Measurements from ENCODE around the gene EIF4A2.
"Not testable (repeated sequence)": the region's sequence is repeated elsewhere in the genome, so short reads cannot be mapped to it uniquely, and the experiment has no call there.

Gene EIF4A2

GRCh38 chr3:186784820-186785494 lies 1.6 kb downstream of the EIF4A2 start:
- DNase-seq (ENCODE audit: low read depth in 2 of 2): no peak

GRCh38 chr3:186785495-186786018 lies 2.2 kb downstream of the EIF4A2 start:
- no peak for DNase-seq (ENCODE audit: low read depth in 2 of 2)

- no peak for DNase-seq (ENCODE audit: low read depth in 2 of 2)
Observed at GRCh38 chr3:186786922-186787321, 3.5 kb downstream of the EIF4A2 start.

GRCh38 chr3:186787642-186788481 lies 4.5 kb downstream of the EIF4A2 start:
- no peak for DNase-seq (ENCODE audit: low read depth in 2 of 2)

GRCh38 chr3:186788482-186789370 lies 5.3 kb downstream of the EIF4A2 start:
- DNase-seq (ENCODE audit: low read depth in 2 of 2): no peak

GRCh38 chr3:186789554-186790260 lies 6.3 kb downstream of the EIF4A2 start:
- DNase-seq (ENCODE audit: low read depth in 2 of 2): no peak

- DNase-seq (ENCODE audit: low read depth in 2 of 2): no peak
Observed at GRCh38 chr3:186790261-186790981, 7.0 kb downstream of the EIF4A2 start.

GRCh38 chr3:186798239-186798874 lies 15.0 kb downstream of the EIF4A2 start:
- DNase-seq (ENCODE audit: low read depth in 2 of 2): no peak

- no peak for DNase-seq (ENCODE audit: low read depth in 2 of 2)
Observed at GRCh38 chr3:186800285-186800684, 16.9 kb downstream of the EIF4A2 start.

DNA sequence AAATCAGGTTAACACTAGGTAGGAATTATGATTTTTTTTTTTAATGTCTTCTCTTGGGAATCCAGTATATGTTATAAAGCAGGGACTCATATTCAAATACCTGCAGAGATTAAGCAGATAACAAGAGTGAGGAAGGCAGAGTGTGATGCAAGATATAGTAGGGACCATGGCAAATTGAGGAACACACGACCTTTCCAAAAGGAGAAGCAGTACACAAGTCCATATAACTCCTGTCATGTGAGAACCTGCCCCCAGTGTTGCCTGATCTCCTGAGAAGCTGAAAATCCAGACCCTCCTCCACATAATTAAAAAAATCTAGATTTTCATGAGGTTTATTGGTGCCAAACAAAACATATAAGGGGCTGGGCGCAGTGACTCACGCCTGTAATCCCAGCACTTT lies 19.3 kb downstream of the EIF4A2 start:
- DNase-seq (ENCODE audit: low read depth in 2 of 2): no peak

DNA sequence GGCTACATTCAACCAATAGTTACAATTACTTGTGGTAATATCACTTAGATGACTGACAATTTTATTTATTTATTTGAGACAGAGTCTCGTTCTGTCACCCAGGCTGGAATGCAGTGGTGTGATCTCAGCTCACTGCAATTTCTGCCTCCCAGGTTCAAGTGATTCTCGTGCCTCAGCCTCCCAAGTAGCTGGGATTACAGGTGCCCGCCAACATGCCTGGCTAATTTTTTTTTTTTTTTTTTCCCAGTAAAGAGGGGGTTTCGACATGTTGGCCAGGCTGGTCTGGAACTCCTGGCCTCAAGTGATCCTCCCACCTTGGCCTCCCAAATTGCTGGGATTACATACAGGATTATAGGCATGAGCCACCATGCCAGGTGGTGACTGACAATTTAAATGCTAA lies 20.1 kb downstream of the EIF4A2 start:
- not testable (repeated sequence) for DNase-seq (ENCODE audit: low read depth in 2 of 2)

- peak; percentile 82 to 85 for DNase-seq (ENCODE audit: low read depth in 2 of 2)
Observed at GRCh38 chr3:186806089-186807055, 23.0 kb downstream of the EIF4A2 start, which contains the start of gene RFC4. Gene RFC4, minus strand, starts transcription at chr3:186806482. Its CDS starts 1,769 bp downstream, at chr3:186804713.

DNA sequence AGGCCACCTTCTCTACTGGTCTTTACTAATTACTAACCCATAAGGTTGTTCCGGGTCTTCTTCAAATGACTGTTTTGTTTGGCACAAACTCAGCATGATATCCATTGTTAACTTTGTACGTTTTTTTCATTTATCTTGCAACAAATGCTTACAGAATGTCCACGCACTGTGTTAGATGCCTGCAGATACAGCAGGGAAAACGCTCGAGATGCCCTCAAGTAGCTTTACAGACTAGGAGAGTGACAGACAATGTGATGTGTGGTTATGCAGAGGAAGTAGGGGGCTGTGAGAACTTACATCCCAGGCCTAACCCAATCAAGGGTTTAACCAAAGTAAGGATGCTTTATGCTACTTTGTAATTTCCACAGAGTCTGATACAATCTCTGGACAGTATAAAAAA lies 23.9 kb downstream of the EIF4A2 start:
- DNase-seq (ENCODE audit: low read depth in 2 of 2): no peak

DNA sequence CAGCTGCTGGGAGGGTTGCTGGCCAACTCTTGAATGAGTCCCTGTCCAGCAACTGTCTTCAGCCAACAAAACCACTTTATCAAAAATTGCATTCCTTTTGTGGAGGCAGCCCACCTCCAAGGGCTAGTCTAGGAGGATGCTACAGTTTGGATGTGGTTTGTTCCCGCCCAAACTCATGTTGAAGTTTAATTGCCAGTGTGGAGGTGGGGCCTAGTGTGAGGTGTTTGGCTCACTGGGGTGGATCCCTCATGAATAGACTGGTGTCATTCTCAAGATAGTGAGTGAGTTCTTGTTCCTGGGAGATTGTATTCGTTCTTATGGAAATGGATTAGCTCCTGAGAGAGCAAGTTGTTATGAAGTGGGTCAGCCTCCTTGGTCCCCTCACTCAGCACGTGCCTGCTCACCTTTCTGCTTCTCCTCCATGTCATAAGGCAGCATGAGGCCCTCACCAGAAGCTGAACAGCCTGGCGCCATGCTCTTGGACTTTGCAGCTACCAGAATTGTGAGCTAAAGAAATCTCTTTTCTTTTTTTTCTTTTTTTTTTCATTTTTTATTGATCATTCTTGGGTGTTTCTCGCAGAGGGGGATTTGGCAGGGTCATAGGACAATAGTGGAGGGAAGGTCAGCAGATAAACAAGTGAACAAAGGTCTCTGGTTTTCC lies 27.1 kb downstream of the EIF4A2 start:
- DNase-seq (ENCODE audit: low read depth in 2 of 2): no peak

- not testable (repeated sequence) for DNase-seq (ENCODE audit: low read depth in 2 of 2)
Observed at GRCh38 chr3:186811313-186811712, 27.9 kb downstream of the EIF4A2 start.

GRCh38 chr3:186814100-186814499 lies 30.7 kb downstream of the EIF4A2 start:
- DNase-seq (ENCODE audit: low read depth in 2 of 2): no peak

GRCh38 chr3:186815435-186815834 lies 32.1 kb downstream of the EIF4A2 start:
- DNase-seq (ENCODE audit: low read depth in 2 of 2): no peak

- DNase-seq (ENCODE audit: low read depth in 2 of 2): no peak
Observed at GRCh38 chr3:186818516-186818915, 35.1 kb downstream of the EIF4A2 start.

Measured in stimulated activated CD8-positive, alpha-beta memory T cell treated with anti-CD3 and anti-CD28 coated beads, Interleukin-2, amount 100 ng/mL, for 48 hours (primary cell).